ENCODE measurements around the gene TSHZ2. TPM values are rescaled to one million over a fixed set of nuclear protein-coding genes. Genes with fewer than 3 reads are reported as not detected.

The TSHZ2 gene
- total and polyA plus RNA-seq, 9 of the 15 experiments (the other 6 are each of a cell fraction or from before 2014, with no cell fraction given), result 0.03 to 0.20 (median 0.05) TPM; not detected in 4

- TF ChIP-seq MBD2 (IDR thresholded peaks at IDR 0.05; ENCODE audit: borderline replicate concordance, low read depth) (peak; percentile 90), E2F8 (IDR thresholded peaks at IDR 0.05; ENCODE audit: low read depth, partially characterized antibody) (peak; percentile 36), L3MBTL2 (IDR thresholded peaks at IDR 0.05) (peak; percentile 98), RBM34 (IDR thresholded peaks at IDR 0.05; ENCODE audit: borderline replicate concordance, insufficient read depth, low read length) (no peak), CHAMP1 (IDR thresholded peaks at IDR 0.05) (peak; percentile 97), BCLAF1 (IDR thresholded peaks at IDR 0.05; ENCODE audit: borderline replicate concordance in 1 of 2, control insufficient read depth in 1 of 2, low read depth in 2 of 2, low read length in 1 of 2) (peak in 1 of 2 experiments; percentile 48; a peak in 2 of 4 replicates), ZNF830 (CRISPR knock-in tag; IDR thresholded peaks at IDR 0.05) (no peak), ZBTB11 (CRISPR knock-in tag; IDR thresholded peaks at IDR 0.05) (peak in 1 of 3 experiments; percentile 88; a peak in 2 of 6 replicates), THRB (CRISPR knock-in tag; conservative IDR thresholded peaks at IDR 0.05) (peak; percentile 79; the same call in 1 of the 2 replicates), TCF7 (IDR thresholded peaks at IDR 0.05; ENCODE audit: borderline replicate concordance) (peak; percentile 70; the same call in 1 of the 2 replicates), TEAD2 (tag; IDR thresholded peaks at IDR 0.05) (peak; percentile 61)
Measured at GRCh38 chr20:53175135-53175780, 203.1 kb downstream of the TSHZ2 start (continued).
